NCI-H69 (cell line): ENCODE measurements around the gene LDAH.
"Not testable (repeated sequence)": the region's sequence is repeated elsewhere in the genome, so short reads cannot be mapped to it uniquely, and the experiment has no call there.

Experiments used
- DNase-seq: peaks from one replicate; lab custom pipeline; 2025; lab: John Stamatoyannopoulos, UW

LDAH gene

DNA sequence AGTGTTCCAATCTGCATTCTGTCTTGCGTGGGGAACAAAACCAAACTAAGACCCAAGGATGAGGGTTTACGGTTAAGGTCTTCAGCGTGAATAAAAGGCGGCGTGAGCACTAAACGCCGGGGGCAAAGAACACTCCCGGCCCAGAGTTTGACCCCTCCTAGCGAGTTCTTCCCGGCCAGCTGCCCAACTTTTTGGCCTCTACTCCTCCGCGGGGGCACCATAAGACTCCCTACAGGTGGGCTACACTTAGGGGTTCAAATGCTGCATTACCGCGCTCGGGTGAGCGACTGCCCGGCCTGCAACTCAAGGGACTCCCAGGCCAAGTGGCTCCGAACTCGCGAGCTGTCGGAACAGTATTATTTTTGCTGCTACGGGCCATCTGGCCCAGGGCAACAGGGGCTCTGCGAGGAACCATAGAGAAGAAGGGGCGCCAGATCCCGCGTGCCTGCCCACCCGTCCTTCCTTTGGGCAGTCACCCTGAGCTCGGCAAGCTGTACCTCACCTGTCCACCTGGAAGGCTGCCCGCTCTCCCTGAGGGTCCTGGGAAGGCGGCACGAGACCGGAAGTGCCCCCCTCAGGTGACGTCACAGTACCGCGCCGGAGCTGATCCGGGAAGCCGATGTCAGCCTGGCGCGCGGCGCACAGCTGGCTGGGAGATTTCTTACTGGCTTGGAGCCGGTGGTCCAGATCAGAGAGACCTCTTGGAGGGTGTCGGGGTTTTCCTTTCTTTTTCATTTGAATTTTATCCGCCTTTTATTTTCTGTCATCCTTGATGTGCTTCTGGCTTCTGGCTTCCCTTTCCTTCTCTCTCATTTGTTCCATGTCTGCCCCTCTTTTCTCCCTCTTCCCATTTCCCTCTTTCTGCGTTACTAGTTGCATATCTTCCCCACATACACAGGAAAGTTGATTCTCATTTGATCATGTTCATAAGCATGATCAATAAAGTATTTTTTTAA is at the start of gene LDAH:
TSS of gene LDAH (minus strand) at position 567 of the 956 bp plus-strand sequence. CDS start 21,638 bp downstream, outside the sequence.
- DNase-seq: peak; percentile 92

DNA sequence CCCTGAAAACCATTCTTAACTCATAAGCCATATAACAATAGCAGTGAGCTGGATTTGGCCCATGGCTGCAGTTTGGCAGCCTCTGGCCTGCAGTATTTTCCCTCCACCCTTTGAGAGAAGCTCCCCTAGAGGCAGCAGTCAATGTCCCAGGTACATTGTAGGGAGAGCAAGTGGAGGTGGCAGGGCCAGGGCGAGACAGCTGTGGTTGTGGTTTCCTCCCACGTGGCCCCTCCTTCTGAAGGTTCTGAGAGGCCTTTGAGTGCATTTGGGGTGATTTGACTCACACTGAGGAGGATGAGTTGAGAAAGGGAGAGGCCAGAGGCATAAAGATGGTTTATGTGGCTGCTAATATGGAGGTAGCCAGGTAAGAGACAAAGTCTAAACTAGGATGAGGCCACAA is 45.5 kb upstream of the LDAH start:
- no peak for DNase-seq

DNA sequence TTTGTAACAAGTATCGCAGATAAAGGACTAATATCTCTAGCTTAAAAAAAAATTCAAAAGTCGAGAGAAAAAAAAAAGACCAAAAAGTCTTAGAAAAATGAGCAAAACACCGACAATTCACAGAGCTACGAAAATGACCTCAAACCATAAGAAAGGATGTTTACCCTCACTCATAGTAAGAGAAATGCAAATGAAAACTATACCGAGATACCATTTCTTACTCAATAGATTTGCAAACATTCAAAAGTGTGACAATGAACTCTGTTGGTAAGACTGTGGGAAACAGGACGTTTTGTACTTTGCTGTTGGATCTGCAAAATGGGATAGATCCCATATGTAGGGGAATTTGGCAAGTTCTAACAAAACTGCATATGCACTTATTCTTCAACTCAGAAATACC is 39.9 kb upstream of the LDAH start:
- no peak for DNase-seq

DNA sequence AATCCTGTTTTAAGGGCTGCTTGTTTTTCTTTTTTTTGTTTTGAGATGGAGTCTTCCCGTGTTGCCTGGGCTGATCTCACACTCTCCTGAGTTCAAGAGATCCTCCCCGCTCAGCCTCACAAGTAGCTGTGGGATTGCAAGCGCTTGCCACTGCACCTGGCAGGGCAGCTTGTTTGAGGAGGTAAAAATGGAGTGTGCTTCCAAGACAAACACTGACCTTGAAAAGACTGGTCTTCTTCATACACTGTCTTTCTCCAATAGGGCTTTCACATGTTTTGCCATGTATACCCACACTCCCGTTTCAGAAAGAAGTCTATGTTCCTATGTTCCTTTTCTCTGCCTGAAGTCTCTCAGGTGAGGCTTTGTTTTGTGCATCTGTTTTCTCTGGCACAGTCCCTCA is 32.6 kb upstream of the LDAH start:
- DNase-seq: no peak

DNA sequence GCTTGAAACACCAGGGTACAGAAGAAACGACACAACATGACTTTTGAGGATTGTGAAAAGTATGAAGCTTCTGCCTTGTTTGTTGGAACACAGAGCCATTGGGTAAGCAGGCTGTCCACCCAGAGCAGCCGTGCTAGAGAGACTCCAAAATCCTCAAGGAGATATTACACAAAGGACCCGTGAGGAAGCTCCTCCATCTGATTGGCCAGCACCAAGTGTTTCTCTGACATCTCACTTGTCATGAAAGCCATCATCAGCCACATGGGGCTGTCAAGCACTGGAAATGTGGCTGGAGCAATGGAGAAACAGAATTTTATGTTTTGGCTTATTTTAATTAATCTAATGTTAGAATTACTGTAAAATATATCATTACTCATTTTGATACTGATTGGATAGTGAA is 29.8 kb upstream of the LDAH start:
- DNase-seq: no peak

DNA sequence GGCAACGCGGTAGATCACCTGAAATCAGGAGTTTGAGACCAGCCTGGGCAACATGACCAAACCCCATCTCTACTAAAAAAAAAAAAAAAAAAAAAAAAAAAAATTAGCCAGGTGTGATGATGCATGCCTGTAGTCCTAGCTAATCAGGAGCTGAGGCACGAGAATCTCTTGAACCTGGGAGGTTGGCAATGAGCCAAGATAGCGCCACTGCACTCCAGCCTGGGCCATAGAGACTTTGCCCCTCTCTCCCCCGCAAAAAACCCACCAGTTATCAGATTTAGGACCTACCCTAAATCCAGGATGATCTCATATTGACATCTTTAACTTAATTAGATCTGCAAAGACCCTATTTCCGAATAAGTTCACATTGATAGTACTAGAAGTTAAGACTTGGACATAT is 29.2 kb upstream of the LDAH start:
- DNase-seq: peak; percentile 2

DNA sequence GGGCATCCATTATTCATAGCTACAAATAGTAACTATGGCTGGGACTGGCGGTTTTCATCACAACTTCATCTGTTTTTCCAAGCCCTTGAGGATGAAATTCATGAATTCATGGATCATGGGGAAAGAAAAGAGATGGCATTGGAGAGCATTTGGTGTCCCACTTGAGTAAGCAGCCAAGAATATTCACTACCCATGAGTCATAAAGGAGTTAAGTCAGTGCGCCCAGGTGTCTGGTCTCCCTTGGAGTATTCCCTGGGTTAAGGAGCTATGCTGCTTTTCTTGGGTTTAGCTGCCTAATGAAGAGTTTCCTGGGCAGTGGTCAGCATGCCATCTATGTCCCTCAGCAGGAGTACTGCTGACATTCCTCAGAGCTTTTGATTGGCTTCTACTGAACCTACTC is 21.3 kb upstream of the LDAH start:
- DNase-seq: no peak

DNA sequence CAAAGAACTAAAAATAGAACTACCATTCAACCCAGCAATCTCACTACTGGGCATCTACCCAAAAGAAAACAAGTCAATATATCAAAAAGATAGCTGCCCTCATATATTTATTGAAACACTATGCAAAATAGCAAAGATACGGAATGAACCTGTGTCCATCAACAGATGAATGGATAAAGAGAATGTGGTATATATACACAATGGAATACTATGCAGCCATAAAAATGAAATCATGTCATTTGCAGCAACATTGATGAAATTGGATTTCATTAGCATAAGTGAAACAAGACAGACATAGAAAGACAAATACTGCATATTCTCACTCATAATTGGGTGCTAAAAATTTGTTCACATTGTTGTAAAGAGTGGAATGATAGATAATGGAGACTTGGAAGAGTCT is 16.2 kb upstream of the LDAH start:
- DNase-seq: no peak

DNA sequence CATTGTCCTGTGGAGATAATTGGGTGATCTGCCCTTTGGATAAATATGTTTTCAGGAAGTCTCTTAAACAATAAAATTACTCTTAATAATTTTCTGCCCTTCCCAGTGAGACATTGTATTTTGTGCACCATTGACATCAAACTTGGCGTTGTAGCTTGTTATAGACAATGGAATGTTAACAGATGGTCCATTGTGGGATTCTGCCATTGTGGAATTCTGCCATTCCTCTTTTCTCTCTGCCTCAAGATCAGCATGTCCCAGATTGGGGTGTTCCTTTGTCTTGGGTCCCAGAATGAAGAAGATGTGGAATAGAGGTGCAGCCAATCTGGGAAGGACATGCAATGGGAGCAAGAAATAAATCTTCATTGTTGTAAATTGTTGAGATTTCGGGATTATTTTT is 15.1 kb upstream of the LDAH start:
- peak; percentile 63 for DNase-seq

DNA sequence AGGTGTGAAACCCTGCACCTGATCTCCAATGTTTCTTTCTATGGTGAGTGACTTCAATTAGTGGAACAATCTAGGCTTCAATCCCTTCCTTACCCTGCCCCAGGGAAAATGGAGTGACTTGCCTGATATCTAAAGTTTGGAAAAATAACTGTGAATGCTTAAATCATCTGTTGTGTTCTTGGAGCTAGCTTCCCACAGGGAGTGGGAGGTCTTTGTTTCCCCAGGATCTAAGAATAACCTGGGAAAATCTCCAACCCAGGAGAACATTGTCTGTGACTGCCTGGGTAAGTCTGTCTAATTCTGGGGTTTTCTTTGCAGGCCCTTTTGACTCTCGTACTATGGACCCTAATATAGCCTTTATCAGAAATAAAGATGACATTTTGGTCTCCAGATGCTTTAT is 13.6 kb upstream of the LDAH start:
- no peak for DNase-seq

DNA sequence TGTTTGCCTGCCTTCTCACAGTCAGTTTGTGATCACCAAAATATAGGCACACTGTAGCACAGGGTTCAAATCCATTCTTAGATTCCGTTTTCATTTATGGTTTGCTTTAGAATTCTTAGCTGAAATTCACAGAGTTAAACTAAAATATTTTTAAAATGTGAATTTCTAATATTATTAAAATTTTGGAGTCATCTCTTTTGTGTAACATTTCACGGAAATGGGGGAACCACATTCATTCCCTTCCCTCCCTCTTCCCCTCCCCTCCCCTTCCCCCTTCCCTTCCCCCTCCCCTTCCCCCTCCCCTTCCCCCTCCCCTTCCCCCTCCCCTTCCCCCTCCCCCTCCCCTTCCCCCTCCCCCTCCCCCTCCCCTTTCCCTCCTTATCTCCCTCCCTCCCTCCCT is 11.4 kb upstream of the LDAH start:
- DNase-seq: no peak

DNA sequence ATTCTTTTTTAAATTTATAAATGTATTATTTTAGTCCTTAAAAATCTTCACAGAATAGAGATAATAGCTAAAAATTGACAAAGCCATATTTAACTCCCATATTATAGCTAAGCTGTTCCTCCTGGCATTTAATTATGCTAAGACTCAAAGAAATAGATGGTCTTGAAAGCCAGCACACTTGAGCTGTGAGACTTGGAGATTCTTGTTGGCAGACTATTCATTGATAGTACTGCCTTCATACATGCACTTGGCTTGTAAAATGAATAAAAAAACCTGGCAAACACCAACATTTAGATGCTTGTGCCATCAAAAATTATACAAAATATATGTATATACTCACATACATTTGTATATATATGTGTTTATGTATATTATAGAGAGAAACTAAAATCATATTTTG is 9.7 kb upstream of the LDAH start:
- no peak for DNase-seq

DNA sequence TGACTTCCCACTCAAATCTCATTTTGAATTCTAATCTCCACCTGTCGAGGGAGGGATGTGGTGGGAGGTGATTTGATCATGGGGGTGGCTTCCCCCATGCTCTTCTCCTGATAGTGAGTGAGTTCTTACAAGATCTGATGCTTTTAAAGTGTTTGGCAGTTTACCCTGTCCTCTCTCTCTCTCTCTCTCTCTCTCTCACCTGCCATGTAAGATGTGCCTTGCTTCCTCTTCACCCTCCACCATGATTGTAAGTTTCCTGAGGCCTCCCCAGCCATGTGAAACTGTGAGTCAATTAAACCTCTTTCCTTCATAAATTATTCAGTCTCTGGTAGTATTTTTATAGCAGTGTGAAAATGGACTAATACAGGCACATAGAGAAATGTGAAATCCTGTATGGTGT is 7.0 kb upstream of the LDAH start:
- no peak for DNase-seq

DNA sequence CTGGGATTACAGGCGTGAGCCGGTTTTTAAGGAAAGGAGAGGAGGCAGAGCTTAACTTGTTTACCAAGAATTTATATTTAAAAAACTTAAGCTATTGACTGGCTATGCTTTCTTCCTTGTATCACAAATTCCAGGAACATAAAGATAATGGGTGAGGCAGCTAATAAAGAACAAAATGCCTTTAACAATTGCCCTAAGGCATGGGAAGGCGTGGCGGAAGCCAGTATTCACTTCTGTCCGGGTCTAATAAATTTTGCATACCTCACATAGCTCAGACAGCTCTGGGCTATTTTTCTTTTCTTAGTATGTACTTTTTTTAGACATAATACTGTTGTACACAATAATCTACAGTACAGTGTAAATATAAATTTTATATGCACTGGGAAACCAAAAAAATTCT is 1.0 kb upstream of the LDAH start:
- no peak for DNase-seq

DNA sequence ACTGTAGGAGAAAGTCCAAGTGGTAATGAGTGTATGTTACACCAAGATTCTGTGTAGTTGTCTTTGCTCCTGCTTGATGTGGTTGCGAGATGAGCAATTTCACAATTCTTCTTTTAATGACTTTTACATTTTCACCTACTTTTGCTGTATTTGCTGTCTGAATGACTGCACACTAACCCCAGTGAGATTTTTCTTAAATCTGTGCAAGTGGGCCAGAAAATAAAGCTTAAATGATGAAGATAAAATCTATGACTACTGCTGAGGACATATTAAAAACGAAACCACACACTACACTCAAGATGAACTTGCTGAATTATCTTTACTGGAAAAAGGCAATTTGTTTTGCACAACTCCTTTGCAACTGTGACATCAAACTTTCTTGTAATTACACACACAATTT is 4.1 kb downstream of the LDAH start:
- no peak for DNase-seq

DNA sequence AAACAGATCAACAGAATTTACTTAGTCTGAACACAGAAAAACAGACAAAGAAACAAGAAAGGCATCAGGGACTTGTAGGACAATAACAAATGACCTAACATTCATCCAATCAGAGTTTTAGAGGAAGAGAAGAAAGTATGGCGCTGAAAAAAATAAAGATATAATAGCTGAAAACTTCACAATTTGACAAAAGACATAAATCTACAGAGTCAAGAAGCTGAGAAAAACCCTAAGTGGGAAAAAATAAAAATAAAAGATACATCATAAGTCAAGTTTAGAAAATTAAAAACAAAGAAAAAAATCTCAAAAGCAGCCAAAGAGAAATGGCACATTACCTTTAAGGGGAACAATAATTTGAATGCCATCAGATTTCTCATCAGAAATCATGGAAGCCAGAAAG is 7.7 kb downstream of the LDAH start:
- DNase-seq: no peak

DNA sequence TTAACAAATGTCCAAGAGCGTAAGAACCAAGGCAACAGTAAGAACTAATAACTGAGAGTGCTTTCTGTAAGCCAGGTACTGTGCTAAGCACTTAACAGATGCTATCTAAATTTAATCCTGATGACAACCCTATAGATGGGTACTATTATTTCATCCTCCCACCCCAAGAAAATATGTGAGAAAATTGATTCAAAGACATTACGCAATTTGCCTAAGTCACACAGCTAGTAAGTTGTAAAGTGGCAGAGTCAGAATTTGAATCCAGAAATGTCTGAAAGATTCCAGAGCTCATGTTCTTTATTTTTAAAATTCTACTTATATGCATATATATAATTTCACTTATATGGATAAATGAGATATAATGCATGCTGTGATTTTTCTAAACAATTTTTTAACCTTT is 10.1 kb downstream of the LDAH start:
- DNase-seq: no peak

DNA sequence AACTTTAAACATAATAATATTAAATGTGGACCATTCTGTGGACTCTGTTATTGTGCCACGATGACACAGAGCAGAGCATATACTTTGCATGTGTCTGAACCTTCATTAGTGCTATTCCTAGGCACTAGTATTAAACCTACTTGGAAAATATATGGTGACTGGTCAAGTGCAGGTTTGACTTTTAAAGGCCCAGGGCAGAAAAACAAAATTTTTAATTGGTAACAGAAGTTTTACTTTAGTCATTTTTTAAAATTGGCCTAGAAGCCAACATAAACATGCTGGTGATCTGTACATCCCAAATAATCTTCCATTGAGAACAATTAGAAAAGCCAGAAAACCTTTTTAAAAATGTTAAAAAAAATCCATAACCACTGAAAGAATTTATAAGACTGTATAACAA is 16.6 kb downstream of the LDAH start:
- no peak for DNase-seq

DNA sequence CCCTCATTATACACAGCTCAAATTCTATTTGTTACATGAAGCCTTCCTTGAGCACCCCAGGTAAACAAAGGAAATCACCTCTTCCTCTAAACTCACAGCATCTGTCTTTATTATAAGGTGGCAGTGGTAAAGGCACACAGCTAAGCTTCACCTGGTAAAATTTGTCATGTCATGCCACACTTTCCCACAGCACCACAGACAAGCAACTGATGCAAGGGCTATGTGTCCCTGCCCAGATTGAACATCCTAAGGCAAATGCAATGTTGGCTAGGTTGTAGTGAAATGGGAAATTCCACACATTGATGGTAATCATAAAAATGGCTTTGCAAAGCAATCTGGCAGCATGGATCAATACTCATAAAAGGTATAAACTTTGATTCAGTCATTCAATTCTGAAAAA is 18.9 kb downstream of the LDAH start:
- DNase-seq: no peak

DNA sequence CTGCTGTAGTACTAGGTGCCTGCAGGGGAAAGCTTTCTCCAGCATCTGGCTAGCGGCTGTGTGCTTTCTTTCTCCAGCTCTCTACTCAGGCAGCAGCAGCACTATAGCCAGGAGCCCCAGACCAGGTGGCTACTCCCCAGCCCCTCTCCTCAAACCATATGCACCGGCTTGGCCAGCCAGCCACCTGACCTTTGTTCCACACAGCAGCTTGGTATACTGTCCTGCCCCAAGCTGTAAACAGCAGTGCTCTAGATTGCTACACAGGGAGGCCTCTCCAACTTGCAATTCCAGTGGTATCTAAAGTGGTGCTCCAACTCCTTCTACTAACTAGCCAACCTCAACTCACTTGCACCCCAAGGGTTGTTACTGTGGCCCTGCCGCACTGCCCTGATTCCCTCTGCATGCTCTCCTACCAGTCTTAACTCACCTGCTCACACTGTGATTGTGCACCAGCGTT is 19.6 kb downstream of the LDAH start:
- peak; percentile 0 for DNase-seq

DNA sequence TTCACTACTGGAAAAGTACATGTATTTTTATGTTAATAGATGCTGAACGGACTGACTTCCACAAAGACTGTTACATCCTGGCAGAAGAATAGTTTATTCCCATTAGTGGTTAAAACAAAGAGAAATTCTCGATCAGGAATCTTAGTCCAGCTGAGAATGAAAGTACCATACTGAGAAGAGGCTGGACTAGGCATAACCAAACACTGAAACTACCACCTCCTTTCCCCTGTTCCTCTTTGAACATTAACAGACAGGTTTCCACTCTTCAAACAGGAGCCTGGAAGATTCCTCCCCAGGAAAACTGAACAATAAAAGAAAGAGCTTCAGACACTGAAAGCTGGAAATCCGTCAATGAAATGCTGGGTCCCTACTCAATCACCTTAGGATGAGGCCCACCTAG is 25.8 kb downstream of the LDAH start:
- DNase-seq: no peak

DNA sequence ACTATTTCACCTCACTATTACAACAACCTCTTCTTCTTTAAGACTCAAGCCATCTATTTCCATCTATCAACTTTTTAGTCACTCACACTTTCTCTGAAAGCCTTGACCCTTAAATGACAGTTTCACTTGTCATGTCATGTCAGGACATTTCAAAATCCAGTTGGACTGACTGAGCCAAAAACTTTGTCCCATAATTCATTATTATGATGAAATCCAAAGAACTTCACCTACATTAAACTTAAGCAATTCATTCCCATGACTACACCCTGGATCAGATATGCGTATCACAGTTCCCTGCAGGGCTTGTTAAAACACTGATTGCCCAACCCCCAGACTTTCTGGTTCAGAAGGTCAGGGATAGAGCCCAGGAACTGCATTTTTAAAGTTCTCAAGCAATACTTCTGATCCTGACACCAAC is 26.5 kb downstream of the LDAH start:
- DNase-seq: no peak

DNA sequence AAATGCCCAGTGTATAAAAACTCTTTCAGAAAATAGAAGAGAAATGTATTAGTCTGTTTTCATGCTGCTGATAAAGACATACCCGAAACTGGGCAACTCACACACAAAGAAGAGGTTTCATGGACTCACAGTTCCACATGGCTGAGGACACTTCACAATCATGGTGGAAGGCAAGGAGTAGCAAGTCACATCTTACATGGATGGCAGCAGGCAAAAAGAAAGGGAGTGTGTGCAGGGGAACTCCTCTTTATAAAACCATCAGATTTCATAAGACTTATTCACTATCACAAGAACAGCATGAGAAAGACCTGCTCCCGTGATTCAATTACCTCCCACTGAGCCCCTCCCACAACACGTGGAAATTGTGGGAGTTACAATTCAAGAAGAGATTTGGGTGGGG is 29.0 kb downstream of the LDAH start:
- not testable (repeated sequence) for DNase-seq

DNA sequence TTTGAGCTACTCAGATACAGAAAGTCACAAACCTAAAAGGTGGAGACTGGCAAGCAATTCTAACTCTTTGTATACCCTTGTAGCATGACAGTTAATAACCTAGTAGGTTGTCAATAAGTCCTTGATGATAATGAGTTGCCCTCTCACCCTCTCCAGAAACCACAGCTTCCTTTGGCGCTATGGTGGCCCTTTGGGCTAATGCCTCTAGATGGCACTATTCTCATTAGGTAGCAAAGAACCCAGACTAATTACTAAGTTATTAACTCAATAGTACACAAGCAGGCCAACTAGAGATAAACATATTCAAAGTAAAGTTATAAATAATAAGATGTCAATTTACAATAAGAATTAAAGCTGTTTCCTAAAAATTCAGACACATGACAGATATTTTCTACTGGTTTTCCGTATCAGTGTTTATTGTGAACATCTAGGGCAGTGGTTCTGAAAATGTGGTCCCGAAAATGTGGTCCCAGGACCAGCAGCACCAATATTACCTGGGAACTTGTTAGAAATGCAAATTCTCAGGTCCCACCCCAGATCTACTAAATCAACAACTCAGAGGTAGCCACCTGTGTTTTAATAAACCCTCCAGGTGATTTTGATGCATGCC is 41.1 kb downstream of the LDAH start:
- peak; percentile 22 for DNase-seq
